Measurements from ENCODE around the gene CPA4.

DNA sequence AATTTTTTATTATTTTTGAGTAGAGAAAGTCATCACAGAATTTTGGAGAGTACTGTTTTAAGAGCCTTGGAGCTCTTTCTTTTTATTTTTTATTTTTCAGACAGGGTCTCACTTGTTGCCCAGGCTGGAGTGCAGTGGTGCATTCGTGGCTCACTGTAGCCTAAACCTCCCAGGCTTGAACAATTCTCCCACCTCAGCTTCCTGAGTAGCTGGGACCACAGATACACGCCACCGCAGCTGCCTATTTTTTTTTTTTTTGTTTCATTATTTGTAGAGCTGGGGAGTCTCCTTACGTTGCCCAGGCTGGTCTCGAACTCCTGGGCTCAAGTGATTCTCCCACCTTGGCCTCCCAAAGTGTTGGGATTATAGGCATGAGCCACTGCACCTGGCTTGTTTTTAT, 10.6 kb downstream of the CPA4 start:
- TF ChIP-seq, protein P1, sequence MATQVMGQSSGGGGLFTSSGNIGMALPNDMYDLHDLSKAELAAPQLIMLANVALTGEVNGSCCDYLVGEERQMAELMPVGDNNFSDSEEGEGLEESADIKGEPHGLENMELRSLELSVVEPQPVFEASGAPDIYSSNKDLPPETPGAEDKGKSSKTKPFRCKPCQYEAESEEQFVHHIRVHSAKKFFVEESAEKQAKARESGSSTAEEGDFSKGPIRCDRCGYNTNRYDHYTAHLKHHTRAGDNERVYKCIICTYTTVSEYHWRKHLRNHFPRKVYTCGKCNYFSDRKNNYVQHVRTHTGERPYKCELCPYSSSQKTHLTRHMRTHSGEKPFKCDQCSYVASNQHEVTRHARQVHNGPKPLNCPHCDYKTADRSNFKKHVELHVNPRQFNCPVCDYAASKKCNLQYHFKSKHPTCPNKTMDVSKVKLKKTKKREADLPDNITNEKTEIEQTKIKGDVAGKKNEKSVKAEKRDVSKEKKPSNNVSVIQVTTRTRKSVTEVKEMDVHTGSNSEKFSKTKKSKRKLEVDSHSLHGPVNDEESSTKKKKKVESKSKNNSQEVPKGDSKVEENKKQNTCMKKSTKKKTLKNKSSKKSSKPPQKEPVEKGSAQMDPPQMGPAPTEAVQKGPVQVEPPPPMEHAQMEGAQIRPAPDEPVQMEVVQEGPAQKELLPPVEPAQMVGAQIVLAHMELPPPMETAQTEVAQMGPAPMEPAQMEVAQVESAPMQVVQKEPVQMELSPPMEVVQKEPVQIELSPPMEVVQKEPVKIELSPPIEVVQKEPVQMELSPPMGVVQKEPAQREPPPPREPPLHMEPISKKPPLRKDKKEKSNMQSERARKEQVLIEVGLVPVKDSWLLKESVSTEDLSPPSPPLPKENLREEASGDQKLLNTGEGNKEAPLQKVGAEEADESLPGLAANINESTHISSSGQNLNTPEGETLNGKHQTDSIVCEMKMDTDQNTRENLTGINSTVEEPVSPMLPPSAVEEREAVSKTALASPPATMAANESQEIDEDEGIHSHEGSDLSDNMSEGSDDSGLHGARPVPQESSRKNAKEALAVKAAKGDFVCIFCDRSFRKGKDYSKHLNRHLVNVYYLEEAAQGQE (IDR thresholded peaks at IDR 0.05), result no peak
- TF ChIP-seq MAX (IDR thresholded peaks at IDR 0.05) (no peak), CTCF (IDR thresholded peaks at IDR 0.05; ENCODE audit: low read depth, low read length, missing input control) (no peak), JUND (IDR thresholded peaks at IDR 0.05) (no peak), NR2F2 (IDR thresholded peaks at IDR 0.05) (no peak), RAD21 (IDR thresholded peaks at IDR 0.05) (no peak), YY1 (IDR thresholded peaks at IDR 0.05) (no peak), FOXA2 (IDR thresholded peaks at IDR 0.05) (no peak), SP1 (IDR thresholded peaks at IDR 0.05) (no peak), RXRA (IDR thresholded peaks at IDR 0.05) (no peak), EGR1 (IDR thresholded peaks at IDR 0.05; ENCODE audit: low read depth in 2 of 2) (no peak), FOXA1 (IDR thresholded peaks at IDR 0.05) (no peak), TAF1 (conservative IDR thresholded peaks at IDR 0.05) (no peak)

All from liver (tissue), 3 donors.